Measurements from ENCODE around the gene SYNPO.

DNA sequence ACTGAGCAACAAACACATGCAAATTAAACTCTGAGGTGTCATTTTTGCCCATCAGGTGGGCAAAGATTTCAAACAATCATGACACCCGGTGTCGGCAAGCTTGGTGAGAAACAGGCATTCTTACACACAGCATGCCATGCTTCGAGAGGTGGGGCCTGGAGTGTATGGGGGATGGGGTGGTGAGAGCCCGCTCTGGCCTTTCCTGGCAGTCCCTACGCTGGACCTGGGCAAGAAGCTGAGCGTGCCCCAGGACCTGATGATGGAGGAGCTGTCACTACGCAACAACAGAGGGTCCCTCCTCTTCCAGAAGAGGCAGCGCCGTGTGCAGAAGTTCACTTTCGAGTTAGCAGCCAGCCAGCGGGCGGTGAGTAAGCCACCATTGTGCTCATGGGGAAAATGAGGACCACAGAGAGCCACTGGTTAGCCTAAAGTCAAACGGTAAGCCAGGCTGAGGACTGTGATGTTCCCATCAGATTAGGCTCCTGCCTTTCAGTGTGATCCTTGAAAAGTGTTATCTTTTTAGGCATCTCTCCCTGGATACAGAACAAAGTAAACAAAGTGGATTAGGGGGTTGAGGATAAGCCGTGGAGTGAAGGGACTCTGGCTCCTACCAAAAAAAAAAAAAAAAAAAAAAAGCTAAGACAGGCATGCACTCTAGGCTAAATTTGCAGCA, 30.0 kb downstream of the SYNPO start:
- TF ChIP-seq, protein P1, sequence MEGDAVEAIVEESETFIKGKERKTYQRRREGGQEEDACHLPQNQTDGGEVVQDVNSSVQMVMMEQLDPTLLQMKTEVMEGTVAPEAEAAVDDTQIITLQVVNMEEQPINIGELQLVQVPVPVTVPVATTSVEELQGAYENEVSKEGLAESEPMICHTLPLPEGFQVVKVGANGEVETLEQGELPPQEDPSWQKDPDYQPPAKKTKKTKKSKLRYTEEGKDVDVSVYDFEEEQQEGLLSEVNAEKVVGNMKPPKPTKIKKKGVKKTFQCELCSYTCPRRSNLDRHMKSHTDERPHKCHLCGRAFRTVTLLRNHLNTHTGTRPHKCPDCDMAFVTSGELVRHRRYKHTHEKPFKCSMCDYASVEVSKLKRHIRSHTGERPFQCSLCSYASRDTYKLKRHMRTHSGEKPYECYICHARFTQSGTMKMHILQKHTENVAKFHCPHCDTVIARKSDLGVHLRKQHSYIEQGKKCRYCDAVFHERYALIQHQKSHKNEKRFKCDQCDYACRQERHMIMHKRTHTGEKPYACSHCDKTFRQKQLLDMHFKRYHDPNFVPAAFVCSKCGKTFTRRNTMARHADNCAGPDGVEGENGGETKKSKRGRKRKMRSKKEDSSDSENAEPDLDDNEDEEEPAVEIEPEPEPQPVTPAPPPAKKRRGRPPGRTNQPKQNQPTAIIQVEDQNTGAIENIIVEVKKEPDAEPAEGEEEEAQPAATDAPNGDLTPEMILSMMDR (IDR thresholded peaks at IDR 0.05; ENCODE audit: poor library complexity): no peak
- TF ChIP-seq EZH2phosphoT487 (IDR thresholded peaks at IDR 0.05; ENCODE audit: low read depth, severe bottlenecking, unreplicated experiment): no peak

Measured in hepatocyte (in vitro differentiated cells).